Activated CD4-positive, alpha-beta T cell treated with anti-CD3 and anti-CD28 coated beads, Interleukin-2, amount 10 ng/mL, durations not matched to agents 7 days and 5 days (primary cell): ENCODE data around the gene TLN1. TPM values are rescaled to one million over a fixed set of nuclear protein-coding genes. Genes with fewer than 3 reads are reported as not detected.

Experiments
- CTCF ChIA-PET: fragments of 350-600 bp; sonication (Branson Sonifier 250); formaldehyde crosslinking; loops from one replicate; lab custom pipeline; 2021; ENCODE audit warnings: antibody characterized with exemption; lab: Charles Lee
- POLR2A ChIA-PET: fragments of 350-600 bp; sonication (Branson Sonifier 250); formaldehyde crosslinking; loops from one replicate; lab custom pipeline; 2021; ENCODE audit warnings: antibody characterized with exemption; lab: Charles Lee
- DNase-seq: peaks from one replicate; pipeline ENCODE4 v3.0.0-alpha.2; 2020
- H3K27ac Mint-ChIP-seq: one replicate; pipeline ENCODE4 v1.8.0; 2021; ENCODE audit warnings: mild to moderate bottlenecking, moderate library complexity, mixed read lengths
- H3K27me3 Mint-ChIP-seq: one replicate; pipeline ENCODE4 v1.8.0; 2021; ENCODE audit warnings: mixed read lengths
- H3K36me3 Mint-ChIP-seq: one replicate; pipeline ENCODE4 v1.8.0; 2021; ENCODE audit warnings: low read depth, mixed read lengths
- H3K4me1 Mint-ChIP-seq: one replicate; pipeline ENCODE4 v1.8.0; 2021; ENCODE audit warnings: mixed read lengths
- H3K4me3 Mint-ChIP-seq: one replicate; pipeline ENCODE4 v1.8.0; 2021; ENCODE audit warnings: mild to moderate bottlenecking, moderate library complexity, mixed read lengths
- H3K9me3 Mint-ChIP-seq: one replicate; pipeline ENCODE4 v1.8.0; 2021; ENCODE audit warnings: mixed read lengths
- total RNA-seq, 2 experiments: library from RNA; stranded (reverse); gene quantifications; one replicate each; pipeline ENCODE4 v1.2.3, GENCODE V29; 2021

TLN1 gene
- total RNA-seq, 2 experiments from 2014 or later: 362 to 422 TPM

DNA sequence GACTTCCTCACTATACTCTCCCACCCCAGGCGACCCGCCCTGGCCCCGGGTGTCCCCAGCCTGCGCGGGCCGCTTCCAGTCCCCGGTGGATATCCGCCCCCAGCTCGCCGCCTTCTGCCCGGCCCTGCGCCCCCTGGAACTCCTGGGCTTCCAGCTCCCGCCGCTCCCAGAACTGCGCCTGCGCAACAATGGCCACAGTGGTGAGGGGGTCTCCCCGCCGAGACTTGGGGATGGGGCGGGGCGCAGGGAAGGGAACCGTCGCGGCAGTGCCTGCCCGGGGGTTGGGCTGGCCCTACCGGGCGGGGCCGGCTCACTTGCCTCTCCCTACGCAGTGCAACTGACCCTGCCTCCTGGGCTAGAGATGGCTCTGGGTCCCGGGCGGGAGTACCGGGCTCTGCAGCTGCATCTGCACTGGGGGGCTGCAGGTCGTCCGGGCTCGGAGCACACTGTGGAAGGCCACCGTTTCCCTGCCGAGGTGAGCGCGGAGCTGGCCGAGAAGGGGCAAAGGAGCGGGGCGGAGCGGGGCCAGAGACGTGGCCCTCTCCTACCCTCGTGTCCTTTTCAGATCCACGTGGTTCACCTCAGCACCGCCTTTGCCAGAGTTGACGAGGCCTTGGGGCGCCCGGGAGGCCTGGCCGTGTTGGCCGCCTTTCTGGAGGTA lies 56.1 kb downstream of the TLN1 start:
- Mint-ChIP-seq H3K9me3 (no peaks in the 10 kb centered on the region), H3K27ac (no peak overlapping the region), H3K27me3 (peaks cover 28% of the 10 kb centered on the region), H3K4me1 (peaks cover 14% of the 10 kb centered on the region), H3K4me3 (no peak overlapping the region), H3K36me3 (peaks cover 4% of the 10 kb centered on the region)
- no peak for DNase-seq
- CTCF ChIA-PET: interaction anchor here (0.7 to 2.6 kb wide), 7 partner anchors 11 to 207 kb away, joined by 3 to 12 read pairs (median 3); partner anchors contain the start of genes ARHGEF39, CREB3 and TLN1
- POLR2A ChIA-PET: no interaction called here

GRCh38 chr9:35675204-35675603 lies 56.8 kb downstream of the TLN1 start:
- H3K4me3 Mint-ChIP-seq: no peak overlapping the region
- no peaks in the 10 kb centered on the region for H3K9me3 Mint-ChIP-seq
- H3K4me1 Mint-ChIP-seq: peaks cover 14% of the 10 kb centered on the region
- no peak overlapping the region for H3K27ac Mint-ChIP-seq
- peaks cover 28% of the 10 kb centered on the region for H3K27me3 Mint-ChIP-seq
- DNase-seq: no peak
- CTCF ChIA-PET: interaction anchor here (0.7 to 2.4 kb wide), 6 partner anchors 10 to 207 kb away, joined by 3 to 12 read pairs (median 3); partner anchors contain the start of gene ARHGEF39
- POLR2A ChIA-PET: no interaction called here
- H3K36me3 Mint-ChIP-seq: peaks cover 4% of the 10 kb centered on the region

- CTCF ChIA-PET: interaction anchor here (0.8 to 2.4 kb wide), 3 partner anchors 9 to 23 kb away, joined by 3 to 12 read pairs (median 5); partner anchors contain the start of gene ARHGEF39
- Mint-ChIP-seq H3K9me3 (no peaks in the 10 kb centered on the region), H3K27ac (no peak overlapping the region), H3K4me1 (peaks cover 14% of the 10 kb centered on the region), H3K4me3 (no peak overlapping the region), H3K27me3 (peaks cover 28% of the 10 kb centered on the region), H3K36me3 (peaks cover 4% of the 10 kb centered on the region)
- no peak for DNase-seq
- POLR2A ChIA-PET: no interaction called here
Observed at GRCh38 chr9:35674025-35674361, 58.0 kb downstream of the TLN1 start.

DNA sequence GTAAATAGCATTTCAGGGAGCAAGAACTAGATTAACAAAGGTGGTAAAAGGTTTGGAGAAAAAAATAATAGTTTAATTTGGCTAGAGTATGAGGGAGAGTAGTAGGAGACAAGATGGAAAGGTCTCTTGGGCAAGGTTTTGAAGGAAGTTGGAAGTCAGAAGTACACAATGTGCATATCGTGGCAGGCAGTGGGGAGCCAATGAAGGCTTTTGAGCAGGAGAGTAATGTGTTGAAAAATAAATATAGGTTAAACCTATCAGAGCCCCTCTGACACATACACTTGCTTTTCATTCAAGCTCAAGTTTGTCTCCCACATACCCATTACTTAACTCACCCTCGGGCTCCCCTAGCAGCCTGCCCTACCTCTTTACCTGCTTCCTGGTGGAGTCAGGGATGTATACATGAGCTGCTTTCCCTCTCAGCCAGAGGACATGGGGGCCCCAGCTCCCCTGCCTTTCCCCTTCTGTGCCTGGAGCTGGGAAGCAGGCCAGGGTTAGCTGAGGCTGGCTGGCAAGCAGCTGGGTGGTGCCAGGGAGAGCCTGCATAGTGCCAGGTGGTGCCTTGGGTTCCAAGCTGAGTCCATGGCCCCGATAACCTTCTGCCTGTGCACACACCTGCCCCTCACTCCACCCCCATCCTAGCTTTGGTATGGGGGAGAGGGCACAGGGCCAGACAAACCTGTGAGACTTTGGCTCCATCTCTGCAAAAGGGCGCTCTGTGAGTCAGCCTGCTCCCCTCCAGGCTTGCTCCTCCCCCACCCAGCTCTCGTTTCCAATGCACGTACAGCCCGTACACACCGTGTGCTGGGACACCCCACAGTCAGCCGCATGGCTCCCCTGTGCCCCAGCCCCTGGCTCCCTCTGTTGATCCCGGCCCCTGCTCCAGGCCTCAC lies 58.6 kb downstream of the TLN1 start, which contains the start of gene CA9:
Gene CA9, plus strand, starts transcription at position 797 of the 893 bp plus-strand sequence. Its CDS starts 32 bp downstream, at position 829.
- Mint-ChIP-seq H3K4me3 (no peak within 1 kb of the TSS), H3K9me3 (no peaks in the 10 kb centered on the region), H3K27ac (no peak within 1 kb of the TSS), H3K27me3 (peaks cover 28% of the 10 kb centered on the region), H3K4me1 (peaks cover 14% of the 10 kb centered on the region), H3K36me3 (peaks cover 4% of the 10 kb centered on the region)
- POLR2A ChIA-PET: no interaction called here
- no peak for DNase-seq
- CTCF ChIA-PET: interaction anchor here (0.7 to 1.6 kb wide), 4 partner anchors 8 to 54 kb away, joined by 3 to 5 read pairs (median 3); partner anchors contain the start of gene ARHGEF39

DNA sequence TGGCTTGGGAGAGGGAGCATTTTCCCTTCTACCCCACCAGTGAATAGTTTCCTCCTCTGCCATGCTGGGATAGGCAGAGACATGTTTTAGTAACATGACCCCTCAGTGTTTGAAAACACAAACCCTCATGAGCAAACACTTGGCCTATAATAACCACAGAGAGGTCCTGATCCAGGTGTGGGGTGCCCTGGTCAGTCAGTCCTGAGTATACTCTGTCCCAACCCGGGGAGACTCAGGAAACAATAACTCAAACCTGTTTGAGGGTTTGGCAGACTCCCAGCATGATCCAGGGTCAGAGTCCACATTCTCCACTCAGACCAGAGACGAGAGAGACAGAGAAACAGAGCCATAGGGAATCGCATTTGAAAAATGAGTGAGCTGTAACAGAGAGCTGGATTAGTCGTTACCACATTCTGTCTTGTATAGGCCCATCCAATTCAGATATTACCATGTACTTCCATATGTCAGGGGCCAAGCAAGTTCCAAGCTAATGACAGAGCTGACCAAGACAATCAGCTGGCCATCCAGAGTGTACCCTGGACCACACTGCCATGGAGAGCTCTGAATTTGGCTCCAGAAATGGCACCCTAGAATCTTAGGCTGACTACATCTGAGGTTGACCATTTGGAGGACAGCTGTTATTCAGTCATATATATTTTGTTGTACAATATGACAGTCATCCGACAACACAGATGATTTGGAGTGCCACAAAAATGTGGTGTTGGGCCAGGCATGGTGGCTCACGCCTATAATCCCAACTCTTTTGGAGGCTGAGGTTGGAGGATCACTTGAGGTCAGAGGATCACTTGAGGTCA lies 62.5 kb downstream of the TLN1 start:
- Mint-ChIP-seq H3K9me3 (peaks cover 4% of the 10 kb centered on the region), H3K4me3 (no peak overlapping the region), H3K27me3 (peaks cover 15% of the 10 kb centered on the region), H3K27ac (no peak overlapping the region), H3K4me1 (peaks cover 21% of the 10 kb centered on the region), H3K36me3 (peaks cover 2% of the 10 kb centered on the region)
- POLR2A ChIA-PET: interaction anchor here (1.0 kb wide), 1 partner anchor 8 kb away, joined by 4 read pairs; no protein-coding TSS in a partner anchor
- DNase-seq: no peak
- CTCF ChIA-PET: interaction anchor here (0.9 to 3.3 kb wide), 8 partner anchors 10 to 152 kb away, joined by 3 to 13 read pairs (median 4); partner anchors contain the start of genes CCDC107 and RMRP

DNA sequence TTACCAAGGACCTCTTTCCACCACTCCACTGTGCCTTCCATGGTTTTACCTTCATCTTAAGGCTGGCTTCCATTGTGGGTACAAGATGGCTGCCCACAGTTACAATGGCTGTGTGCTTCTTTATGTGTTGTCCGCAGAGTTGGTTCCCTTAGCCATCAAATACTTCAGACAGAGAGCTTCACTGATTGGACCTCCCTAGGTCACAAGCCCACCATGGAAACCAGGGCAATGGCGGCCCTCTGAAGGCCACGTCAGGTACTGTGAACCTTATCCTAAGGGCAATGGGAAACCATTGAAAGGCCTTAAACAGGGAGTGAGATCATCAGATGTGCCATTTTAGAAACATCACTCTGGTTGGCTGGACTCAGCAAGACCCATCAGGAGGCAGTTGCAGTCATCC lies 64.1 kb downstream of the TLN1 start:
- no peak overlapping the region for H3K4me3 Mint-ChIP-seq
- H3K27me3 Mint-ChIP-seq: peaks cover 4% of the 10 kb centered on the region
- peaks cover 3% of the 10 kb centered on the region for H3K36me3 Mint-ChIP-seq
- peaks cover 34% of the 10 kb centered on the region for H3K4me1 Mint-ChIP-seq
- peaks cover 4% of the 10 kb centered on the region for H3K9me3 Mint-ChIP-seq
- ChIA-PET CTCF (interaction anchor here (0.6 to 1.0 kb wide), 2 partner anchors 63 to 1650 kb away, joined by 3 read pairs; no protein-coding TSS in a partner anchor), POLR2A (no interaction called here)
- no peak overlapping the region for H3K27ac Mint-ChIP-seq
- DNase-seq: no peak

GRCh38 chr9:35666549-35666948 lies 65.4 kb downstream of the TLN1 start:
- Mint-ChIP-seq H3K27ac (no peak overlapping the region), H3K4me3 (peak overlapping the region; percentile 85), H3K36me3 (peaks cover 17% of the 10 kb centered on the region), H3K9me3 (peaks cover 4% of the 10 kb centered on the region), H3K27me3 (no peaks in the 10 kb centered on the region), H3K4me1 (peaks cover 48% of the 10 kb centered on the region)
- ChIA-PET POLR2A (no interaction called here), CTCF (interaction anchor here (2.9 to 7.2 kb wide), 2 partner anchors 9 to 18 kb away, joined by 12 to 74 read pairs; partner anchors contain the start of gene SIT1)
- DNase-seq: no peak

DNA sequence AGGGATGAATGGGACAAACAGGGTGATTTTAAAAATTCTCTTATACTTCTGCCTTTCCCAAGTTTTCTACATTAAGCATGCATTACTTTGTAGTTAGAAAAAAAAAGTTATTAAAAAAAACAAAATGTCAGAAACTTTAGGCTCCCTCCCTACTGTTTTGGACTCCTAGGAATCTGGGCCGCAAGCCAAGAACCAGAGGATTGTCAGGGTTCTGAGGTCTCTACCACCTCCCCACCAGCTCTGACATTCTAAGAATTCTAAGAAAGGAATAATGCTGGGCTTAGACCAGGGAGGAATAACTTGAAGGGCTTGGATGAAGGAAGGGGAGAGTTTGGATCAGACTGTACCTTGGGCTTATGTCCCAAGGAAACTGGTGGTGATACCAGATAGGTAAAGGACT lies 66.0 kb downstream of the TLN1 start:
- H3K27ac Mint-ChIP-seq: peak overlapping the region; percentile 68
- POLR2A ChIA-PET: interaction anchor here (0.6 kb wide), 1 partner anchor 62 kb away, joined by 3 read pairs; no protein-coding TSS in a partner anchor
- peaks cover 4% of the 10 kb centered on the region for H3K9me3 Mint-ChIP-seq
- no peak for DNase-seq
- peak overlapping the region; percentile 85 for H3K4me3 Mint-ChIP-seq
- CTCF ChIA-PET: interaction anchor here (0.6 to 7.2 kb wide), 10 partner anchors 7 to 1770 kb away, joined by 3 to 74 read pairs (median 4); partner anchors contain the start of genes CA9, SIT1 and TPM2
- H3K36me3 Mint-ChIP-seq: peaks cover 19% of the 10 kb centered on the region
- H3K4me1 Mint-ChIP-seq: peaks cover 52% of the 10 kb centered on the region
- H3K27me3 Mint-ChIP-seq: no peaks in the 10 kb centered on the region

DNA sequence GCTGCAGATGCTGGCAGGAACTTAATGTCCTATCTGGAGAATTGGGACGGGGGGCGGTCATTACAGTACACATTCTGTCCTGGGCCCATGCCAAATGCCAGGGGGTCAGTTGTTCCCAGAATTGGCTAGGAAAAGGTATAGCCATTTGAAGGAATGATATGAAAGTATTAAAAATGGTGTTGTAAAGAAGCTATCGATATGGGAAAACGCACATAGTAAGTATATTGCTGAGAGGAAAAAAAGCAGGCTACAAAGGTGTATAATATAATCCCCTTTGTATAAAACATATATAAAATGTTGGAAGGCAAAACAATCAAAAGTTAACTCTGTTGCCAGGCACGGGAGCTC lies 66.5 kb downstream of the TLN1 start:
- POLR2A ChIA-PET: interaction anchor here (0.6 kb wide), 1 partner anchor 62 kb away, joined by 3 read pairs; no protein-coding TSS in a partner anchor
- Mint-ChIP-seq H3K9me3 (peaks cover 4% of the 10 kb centered on the region), H3K36me3 (peaks cover 25% of the 10 kb centered on the region), H3K27me3 (no peaks in the 10 kb centered on the region), H3K4me3 (peak overlapping the region; percentile 85), H3K27ac (peak overlapping the region; percentile 88), H3K4me1 (peaks cover 58% of the 10 kb centered on the region)
- CTCF ChIA-PET: interaction anchor here (0.6 to 7.2 kb wide), 14 partner anchors 8 to 1769 kb away, joined by 3 to 74 read pairs (median 5); partner anchors contain the start of genes CA9, CREB3, SIT1 and TLN1
- no peak for DNase-seq

GRCh38 chr9:35664531-35665470 lies 67.2 kb downstream of the TLN1 start, which contains the start of gene ARHGEF39:
ARHGEF39 (minus strand) TSS chr9:35665195; CDS start chr9:35665169, 26 bp downstream.
- H3K9me3 Mint-ChIP-seq: peaks cover 4% of the 10 kb centered on the region
- H3K4me1 Mint-ChIP-seq: peaks cover 64% of the 10 kb centered on the region
- ChIA-PET CTCF (interaction anchor here (0.7 to 7.2 kb wide), 18 partner anchors 8 to 126 kb away, joined by 3 to 74 read pairs (median 4); partner anchors contain the start of genes CA9, CREB3, GBA2 and RGP1), POLR2A (interaction anchor here (0.7 to 1.1 kb wide), 2 partner anchors 17 to 64 kb away, joined by 3 to 4 read pairs; no protein-coding TSS in a partner anchor)
- DNase-seq: peak; percentile 76
- H3K4me3 Mint-ChIP-seq: peak within 1 kb of the TSS; percentile 85
- no peaks in the 10 kb centered on the region for H3K27me3 Mint-ChIP-seq
- H3K36me3 Mint-ChIP-seq: peaks cover 31% of the 10 kb centered on the region
- H3K27ac Mint-ChIP-seq: peak within 1 kb of the TSS; percentile 88
